Esophagus muscularis mucosa (tissue), 4 donors: ENCODE results near the gene ARHGAP9.

ENCODE experiments used
- CTCF ChIP-seq, 3 experiments: fragments of 200-600 bp in 2 of 3; fragments of 450-650 bp in 1 of 3; sonication (generic) in 2 of 3; IDR thresholded peaks; one replicate each; pipeline ENCODE4 v1.5.1; 2017 to 2019; ENCODE audit warnings: antibody characterized with exemption in 3 of 3, mild to moderate bottlenecking in 2 of 3, moderate library complexity in 1 of 3
- EP300 ChIP-seq: sonication (generic); formaldehyde crosslinking; IDR thresholded peaks from one replicate; pipeline ENCODE4 v1.6.1; 2017; ENCODE audit warnings: antibody characterized with exemption
- POLR2A ChIP-seq: fragments of 450-650 bp; IDR thresholded peaks from one replicate; pipeline ENCODE4 v1.6.1; 2017; ENCODE audit warnings: antibody characterized with exemption, moderate library complexity, mild to moderate bottlenecking, low read depth
- POLR2AphosphoS5 ChIP-seq, 2 donors: sonication (generic); formaldehyde crosslinking; IDR thresholded peaks; one replicate each; pipeline ENCODE4 v1.6.1; 2017; ENCODE audit warnings: antibody characterized with exemption in 2 of 2

GRCh38 chr12:57451233-57451778, 28.4 kb downstream of the ARHGAP9 start:
- no peak for TF ChIP-seq CTCF (IDR thresholded peaks at IDR 0.05)
- no peak for TF ChIP-seq POLR2A
- TF ChIP-seq EP300, result no peak
- no peak for TF ChIP-seq POLR2AphosphoS5 (IDR thresholded peaks at IDR 0.05)
